ENCODE measurements around the gene CSTB.

CSTB gene

GRCh38 chr21:43810505-43811261 lies 34.6 kb upstream of the CSTB start:
- peak; percentile 93 for DNase-seq (ENCODE audit: low spot score)

- no peak for DNase-seq (ENCODE audit: low spot score)
These were observed 33.9 kb upstream of the CSTB start for GRCh38 chr21:43809853-43810504.

- DNase-seq (ENCODE audit: low spot score) = no peak
These were observed 33.3 kb upstream of the CSTB start for GRCh38 chr21:43809346-43809799.

- no peak for DNase-seq (ENCODE audit: low spot score)
These were observed 32.7 kb upstream of the CSTB start for GRCh38 chr21:43808832-43809251.

GRCh38 chr21:43808367-43808766 lies 32.3 kb upstream of the CSTB start:
- no peak for DNase-seq (ENCODE audit: low spot score)

- no peak for DNase-seq (ENCODE audit: low spot score)
These were observed 30.1 kb upstream of the CSTB start for GRCh38 chr21:43806017-43806710.

GRCh38 chr21:43805275-43805800 lies 29.2 kb upstream of the CSTB start:
- no peak for DNase-seq (ENCODE audit: low spot score)

- no peak for DNase-seq (ENCODE audit: low spot score)
These were observed 27.6 kb upstream of the CSTB start for GRCh38 chr21:43803558-43804300.

GRCh38 chr21:43802713-43803313 lies 26.7 kb upstream of the CSTB start:
- DNase-seq (ENCODE audit: low spot score) = no peak

- DNase-seq (ENCODE audit: low spot score) = no peak
These were observed 25.1 kb upstream of the CSTB start for GRCh38 chr21:43801006-43801783.

- no peak for DNase-seq (ENCODE audit: low spot score)
These were observed 24.5 kb upstream of the CSTB start for GRCh38 chr21:43800566-43800965.

- no peak for DNase-seq (ENCODE audit: low spot score)
These were observed 24.0 kb upstream of the CSTB start for GRCh38 chr21:43800124-43800523.

GRCh38 chr21:43799301-43799840 lies 23.3 kb upstream of the CSTB start:
- no peak for DNase-seq (ENCODE audit: low spot score)

- no peak for DNase-seq (ENCODE audit: low spot score)
These were observed 22.0 kb upstream of the CSTB start for GRCh38 chr21:43797925-43798715.

- DNase-seq (ENCODE audit: low spot score) = no peak
These were observed 21.3 kb upstream of the CSTB start for GRCh38 chr21:43797415-43797814.

GRCh38 chr21:43794857-43795256 lies 18.7 kb upstream of the CSTB start:
- no peak for DNase-seq (ENCODE audit: low spot score)

GRCh38 chr21:43794311-43794710 lies 18.2 kb upstream of the CSTB start:
- no peak for DNase-seq (ENCODE audit: low spot score)

GRCh38 chr21:43793243-43793642 lies 17.1 kb upstream of the CSTB start:
- no peak for DNase-seq (ENCODE audit: low spot score)

GRCh38 chr21:43792406-43792805 lies 16.3 kb upstream of the CSTB start:
- DNase-seq (ENCODE audit: low spot score) = no peak
